NCI-H524 treated with DMSO at 0.1 percent for 48 hours (cell line): ENCODE data around the gene APIP.

Source experiments
- DNase-seq: peaks from one replicate; lab custom pipeline; 2025; lab: John Stamatoyannopoulos, UW

The APIP gene

GRCh38 chr11:34840736-34841386, 75.3 kb downstream of the APIP start:
- DNase-seq = no peak

DNA sequence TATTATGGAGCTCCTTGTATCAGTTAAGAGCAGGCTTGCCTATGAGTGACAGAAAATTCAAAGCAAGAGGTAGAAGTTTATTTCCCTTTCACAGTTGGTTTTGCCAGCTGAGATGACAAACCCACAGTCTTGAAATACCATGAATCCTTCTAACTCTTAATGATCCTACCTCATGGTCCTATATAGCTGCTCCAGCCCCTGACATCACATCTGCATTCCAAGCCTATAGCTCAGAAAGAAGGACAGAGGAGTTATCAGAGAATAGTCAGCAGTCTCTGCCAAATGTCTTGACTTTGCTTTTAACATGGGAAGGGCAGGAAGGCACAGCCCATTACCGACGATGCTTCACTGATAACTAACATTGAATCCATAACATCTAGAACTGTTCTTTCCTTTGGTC, 76.2 kb downstream of the APIP start:
- no peak for DNase-seq

DNA sequence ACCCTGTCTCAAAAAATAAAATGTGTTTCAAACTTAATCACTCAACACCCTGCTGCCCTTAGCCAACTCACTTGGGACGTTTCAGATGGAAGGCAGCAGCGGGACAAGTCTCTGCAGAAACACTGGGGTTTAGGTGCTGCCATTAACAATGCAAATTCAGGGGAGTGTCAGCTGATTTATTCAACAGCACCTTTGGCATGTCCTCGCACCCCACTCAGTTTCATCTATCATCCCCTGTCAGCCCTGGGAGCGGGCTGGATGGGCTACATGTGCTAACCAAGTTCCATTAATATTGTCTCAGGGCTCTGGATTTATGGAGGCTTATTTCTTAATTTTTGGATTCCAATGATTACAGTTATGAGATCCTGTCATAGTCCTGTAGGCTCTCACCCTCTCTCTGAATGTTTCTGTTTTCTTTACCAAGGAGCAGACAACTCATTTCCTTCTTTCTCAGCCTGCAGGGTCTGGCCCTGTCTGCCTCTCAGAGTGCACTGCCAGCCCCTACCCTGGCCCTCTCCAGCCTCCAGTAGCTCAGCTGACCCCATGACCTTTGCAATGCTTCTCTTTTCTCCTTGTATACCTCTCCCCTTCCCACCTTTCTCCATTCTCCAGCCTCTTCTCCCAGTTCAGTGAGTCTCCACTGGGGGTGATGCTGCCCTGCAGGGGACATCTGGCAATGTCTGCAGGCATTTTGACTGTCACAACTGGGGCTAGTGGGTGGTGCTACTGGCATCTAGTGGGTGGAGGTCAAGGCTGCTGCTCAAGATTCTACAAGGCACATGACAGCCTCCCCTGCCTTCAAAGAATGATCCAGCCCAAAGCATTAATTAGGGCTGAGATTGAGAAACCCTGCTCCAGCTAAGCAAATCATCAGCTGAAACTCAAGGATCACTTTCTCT, 79.0 kb downstream of the APIP start:
- no peak for DNase-seq

- DNase-seq = no peak
These were observed 82.6 kb downstream of the APIP start for GRCh38 chr11:34833602-34834001.
